Nephron (organoid): Measurements from ENCODE around the gene SCARB1.

Experiments
- H3K27ac Mint-ChIP-seq, 3 experiments: 2 replicates each; pipeline ENCODE4 v1.8.0; 2020; ENCODE audit warnings: mixed read lengths in 3 of 3, mild to moderate bottlenecking in 2 of 3, moderate library complexity in 1 of 3
- H3K27me3 Mint-ChIP-seq: 2 replicates; pipeline ENCODE4 v1.8.0; 2021; ENCODE audit warnings: low read depth, mild to moderate bottlenecking, moderate library complexity, mixed read lengths
- H3K36me3 Mint-ChIP-seq: 2 replicates; pipeline ENCODE4 v1.8.0; 2020; ENCODE audit warnings: low read depth, mixed read lengths
- H3K4me1 Mint-ChIP-seq: 2 replicates; pipeline ENCODE4 v1.8.0; 2020; ENCODE audit warnings: mixed read lengths
- H3K4me3 Mint-ChIP-seq, 3 experiments: 2 replicates each; pipeline ENCODE4 v1.8.0; 2020; ENCODE audit warnings: mild to moderate bottlenecking in 3 of 3, mixed read lengths in 3 of 3, moderate library complexity in 2 of 3
- H3K9me3 Mint-ChIP-seq: 2 replicates; pipeline ENCODE4 v1.8.0; 2020; ENCODE audit warnings: mixed read lengths
- TF ChIP-seq, protein P1 (sequence below), 3 experiments: fragments of 200-600 bp; sonication (generic); IDR thresholded peaks; one replicate each; pipeline ENCODE4 v1.5.0; 2021; ENCODE audit warnings: antibody characterized with exemption in 3 of 3; ENCODE audit not compliant: unreplicated experiment in 3 of 3

SCARB1 gene

DNA sequence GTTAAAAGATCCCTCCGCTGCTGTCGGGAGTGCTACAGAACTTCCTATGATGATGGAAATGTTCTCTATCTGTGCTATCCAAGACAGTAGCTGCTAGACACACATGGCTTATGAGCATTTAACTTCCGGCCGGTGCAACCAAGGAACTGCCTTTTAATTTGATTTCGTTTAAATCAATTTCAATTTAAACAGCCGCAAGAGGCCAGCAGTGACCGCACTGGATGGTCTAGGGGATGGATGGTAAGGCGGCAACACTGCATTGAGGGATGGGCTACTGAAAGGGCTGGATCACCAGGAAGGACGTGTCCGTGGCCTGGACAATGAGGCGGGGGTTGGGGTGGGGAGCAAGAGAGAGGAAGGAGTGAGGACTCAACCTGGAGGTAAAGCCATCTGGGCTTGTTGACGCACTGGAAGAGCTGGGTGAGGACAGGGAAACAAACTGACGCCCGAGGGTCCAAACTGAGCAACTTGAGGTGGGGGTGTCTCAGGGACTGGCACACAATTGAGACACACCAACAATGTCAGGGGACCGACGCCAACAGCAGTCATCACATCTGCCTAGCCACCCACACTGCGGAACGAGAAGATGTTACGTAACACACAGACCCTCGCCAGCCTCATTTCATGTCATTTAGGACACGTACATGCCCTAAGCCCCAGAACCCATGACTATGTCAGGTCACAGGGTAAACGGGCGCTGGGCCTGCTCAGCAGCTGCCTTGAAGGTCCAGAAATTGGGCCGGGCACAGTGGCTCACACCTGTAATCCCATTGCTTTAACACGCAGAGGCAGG lies 57.6 kb downstream of the SCARB1 start:
- H3K36me3 Mint-ChIP-seq: peaks cover 17% of the 10 kb centered on the region
- H3K4me3 Mint-ChIP-seq: no peak overlapping the region
- no peak overlapping the region for H3K27ac Mint-ChIP-seq

DNA sequence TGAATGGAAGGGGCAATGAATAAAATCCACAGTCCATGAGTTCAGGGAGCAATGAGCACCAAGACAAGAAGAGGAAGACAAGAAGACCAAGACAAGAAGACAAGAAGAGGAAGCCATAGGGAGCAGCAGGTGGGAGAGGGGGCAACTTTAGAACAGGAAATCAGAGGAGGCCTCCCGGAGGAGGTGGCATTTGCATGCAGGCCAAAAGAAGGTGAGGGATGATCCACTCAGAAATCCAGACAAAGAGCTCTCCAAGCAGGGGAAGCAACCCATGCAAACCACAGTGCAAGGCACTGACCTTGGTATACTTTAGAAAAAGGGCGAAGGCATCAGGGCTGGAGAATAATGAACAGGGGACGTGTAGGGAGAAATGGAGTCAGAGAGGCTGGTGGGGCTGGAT lies 58.6 kb downstream of the SCARB1 start:
- TF ChIP-seq, protein P1, sequence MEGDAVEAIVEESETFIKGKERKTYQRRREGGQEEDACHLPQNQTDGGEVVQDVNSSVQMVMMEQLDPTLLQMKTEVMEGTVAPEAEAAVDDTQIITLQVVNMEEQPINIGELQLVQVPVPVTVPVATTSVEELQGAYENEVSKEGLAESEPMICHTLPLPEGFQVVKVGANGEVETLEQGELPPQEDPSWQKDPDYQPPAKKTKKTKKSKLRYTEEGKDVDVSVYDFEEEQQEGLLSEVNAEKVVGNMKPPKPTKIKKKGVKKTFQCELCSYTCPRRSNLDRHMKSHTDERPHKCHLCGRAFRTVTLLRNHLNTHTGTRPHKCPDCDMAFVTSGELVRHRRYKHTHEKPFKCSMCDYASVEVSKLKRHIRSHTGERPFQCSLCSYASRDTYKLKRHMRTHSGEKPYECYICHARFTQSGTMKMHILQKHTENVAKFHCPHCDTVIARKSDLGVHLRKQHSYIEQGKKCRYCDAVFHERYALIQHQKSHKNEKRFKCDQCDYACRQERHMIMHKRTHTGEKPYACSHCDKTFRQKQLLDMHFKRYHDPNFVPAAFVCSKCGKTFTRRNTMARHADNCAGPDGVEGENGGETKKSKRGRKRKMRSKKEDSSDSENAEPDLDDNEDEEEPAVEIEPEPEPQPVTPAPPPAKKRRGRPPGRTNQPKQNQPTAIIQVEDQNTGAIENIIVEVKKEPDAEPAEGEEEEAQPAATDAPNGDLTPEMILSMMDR (IDR thresholded peaks at IDR 0.05; ENCODE audit: unreplicated experiment in 3 of 3): no peak
- no peaks in the 10 kb centered on the region for H3K9me3 Mint-ChIP-seq
- H3K36me3 Mint-ChIP-seq: peaks cover 17% of the 10 kb centered on the region
- no peaks in the 10 kb centered on the region for H3K27me3 Mint-ChIP-seq
- no peak overlapping the region for H3K4me3 Mint-ChIP-seq
- no peak overlapping the region for H3K27ac Mint-ChIP-seq
- H3K4me1 Mint-ChIP-seq: peaks cover 7% of the 10 kb centered on the region

More for the DNA sequence above, 57.6 kb downstream of the SCARB1 start:
- Mint-ChIP-seq H3K4me1 (peaks cover 7% of the 10 kb centered on the region), H3K9me3 (no peaks in the 10 kb centered on the region), H3K27me3 (no peaks in the 10 kb centered on the region)
- TF ChIP-seq, protein P1 (IDR thresholded peaks at IDR 0.05; ENCODE audit: unreplicated experiment in 3 of 3): no peak

DNA sequence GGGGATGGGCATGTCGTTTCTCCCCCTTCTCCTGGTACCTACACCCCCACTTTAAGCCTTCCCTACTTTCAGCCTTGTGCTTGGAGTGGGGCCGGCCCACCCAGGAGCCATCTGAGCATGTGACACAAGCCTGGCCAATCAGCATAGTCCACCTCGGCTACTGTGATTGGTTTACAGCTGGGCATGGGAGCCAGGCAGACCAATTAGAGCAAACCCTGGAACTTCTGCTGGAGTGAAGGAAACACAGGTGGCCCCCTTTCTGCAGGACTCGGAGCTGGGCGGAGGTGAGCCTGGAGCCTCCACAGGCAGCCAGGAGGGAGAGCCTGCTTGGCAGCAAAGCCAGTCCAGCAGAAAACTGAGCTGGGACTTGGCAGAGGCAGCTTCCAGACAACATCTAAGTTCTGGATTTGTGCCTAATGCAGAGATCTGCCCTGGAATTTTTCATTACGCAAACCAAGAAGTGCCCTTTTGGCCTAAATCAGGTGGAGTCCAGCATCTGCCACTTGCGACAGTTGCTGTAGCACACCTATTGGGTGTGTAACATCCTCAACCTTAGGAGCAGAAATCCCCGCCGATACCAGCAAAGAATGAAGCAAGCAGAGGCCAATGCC lies 59.5 kb downstream of the SCARB1 start:
- no peaks in the 10 kb centered on the region for H3K27me3 Mint-ChIP-seq
- H3K4me1 Mint-ChIP-seq: peaks cover 7% of the 10 kb centered on the region
- H3K36me3 Mint-ChIP-seq: peaks cover 17% of the 10 kb centered on the region
- H3K9me3 Mint-ChIP-seq: no peaks in the 10 kb centered on the region
- H3K4me3 Mint-ChIP-seq: no peak overlapping the region
- H3K27ac Mint-ChIP-seq: peak overlapping the region in 1 of 3 experiments; percentile 22
- TF ChIP-seq, protein P1 (IDR thresholded peaks at IDR 0.05; ENCODE audit: unreplicated experiment in 3 of 3): no peak

DNA sequence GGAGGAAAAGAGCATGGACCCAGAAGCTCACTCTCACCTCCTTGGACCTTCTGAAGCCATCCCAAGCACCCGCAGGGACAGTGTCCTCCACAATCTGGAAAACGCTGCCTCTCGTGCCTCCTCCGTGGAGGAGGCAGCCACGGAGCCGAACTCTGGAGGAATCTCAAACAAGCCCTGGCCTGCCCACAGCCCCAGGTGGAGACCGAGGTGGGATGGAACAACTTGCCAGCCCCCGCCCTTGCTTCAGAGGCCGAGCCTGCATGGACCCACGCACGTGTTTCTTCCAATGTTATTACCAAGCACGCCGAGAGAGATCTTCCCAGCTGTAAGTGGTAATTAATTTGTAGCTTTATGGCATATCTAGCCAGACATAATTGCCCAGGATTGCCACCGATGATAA lies 61.3 kb downstream of the SCARB1 start:
- Mint-ChIP-seq H3K27me3 (no peaks in the 10 kb centered on the region), H3K27ac (no peak overlapping the region), H3K4me3 (no peak overlapping the region), H3K36me3 (peaks cover 25% of the 10 kb centered on the region), H3K9me3 (no peaks in the 10 kb centered on the region), H3K4me1 (peaks cover 12% of the 10 kb centered on the region)
- TF ChIP-seq, protein P1 (IDR thresholded peaks at IDR 0.05; ENCODE audit: unreplicated experiment in 3 of 3): no peak

DNA sequence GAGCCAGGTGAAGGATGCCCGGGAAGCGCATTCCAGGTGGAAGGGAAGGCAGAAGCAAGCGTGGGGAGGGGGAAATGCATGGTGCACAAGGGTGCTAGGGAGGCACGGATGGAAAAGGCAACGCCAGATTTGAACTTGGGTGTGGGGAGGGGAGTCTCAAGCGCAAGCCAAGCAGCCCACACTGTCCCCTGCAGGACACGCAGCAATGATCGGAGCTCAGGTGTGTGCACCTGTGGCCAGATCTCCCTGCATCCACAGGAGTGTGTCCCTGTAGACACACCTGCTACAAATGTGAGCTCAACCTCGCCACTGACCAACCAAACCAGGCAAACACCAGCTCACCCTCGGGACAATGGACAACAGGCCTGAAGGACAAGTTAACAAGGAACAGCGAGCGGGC lies 63.2 kb downstream of the SCARB1 start:
- H3K36me3 Mint-ChIP-seq: peaks cover 19% of the 10 kb centered on the region

More for the DNA sequence above, 63.2 kb downstream of the SCARB1 start:
- H3K4me3 Mint-ChIP-seq: no peak overlapping the region
- no peak overlapping the region for H3K27ac Mint-ChIP-seq
- H3K4me1 Mint-ChIP-seq: peaks cover 18% of the 10 kb centered on the region
- H3K9me3 Mint-ChIP-seq: no peaks in the 10 kb centered on the region
- H3K27me3 Mint-ChIP-seq: no peaks in the 10 kb centered on the region
- TF ChIP-seq, protein P1 (IDR thresholded peaks at IDR 0.05; ENCODE audit: unreplicated experiment in 3 of 3): no peak
